Mesendoderm (in vitro differentiated cells): Measurements from ENCODE around the gene RXRA.

Experiments used
- DNase-seq: peaks from one replicate; pipeline ENCODE4 v3.0.0; 2013
- H2AK5ac ChIP-seq: 2 replicates; pipeline ENCODE4 v1.6.1; 2013; ENCODE audit warnings: low read length, inconsistent platforms
- H2BK120ac ChIP-seq: 2 replicates; pipeline ENCODE4 v1.6.1; 2013; ENCODE audit warnings: low read depth, mild to moderate bottlenecking, low read length, moderate library complexity, mixed read lengths
- H2BK15ac ChIP-seq: replicated peaks from 2 replicates; pipeline ENCODE4 v1.6.1; 2013; ENCODE audit warnings: low read depth, mild to moderate bottlenecking, moderate library complexity
- H2BK5ac ChIP-seq: 2 replicates; pipeline ENCODE4 v1.6.1; 2013; ENCODE audit warnings: low read length, inconsistent platforms
- H3K18ac ChIP-seq: 2 replicates; pipeline ENCODE4 v1.6.1; 2013; ENCODE audit warnings: mild to moderate bottlenecking, low read length, mixed read lengths
- H3K23ac ChIP-seq: one replicate; pipeline ENCODE4 v1.6.1; 2013; ENCODE audit warnings: low read length
- H3K27ac ChIP-seq: 2 replicates; pipeline ENCODE4 v1.5.1; 2013; ENCODE audit warnings: low read depth, mild to moderate bottlenecking, inconsistent platforms, low read length, moderate library complexity
- H3K27me3 ChIP-seq: 2 replicates; pipeline ENCODE4 v1.6.1; 2013; ENCODE audit warnings: low read length, control low read depth, mild to moderate bottlenecking, inconsistent platforms; ENCODE audit not compliant: insufficient read depth, poor library complexity
- H3K36me3 ChIP-seq: 2 replicates; pipeline ENCODE4 v1.6.1; 2013; ENCODE audit warnings: low read length, inconsistent platforms; ENCODE audit not compliant: control insufficient read depth, insufficient read depth
- H3K4ac ChIP-seq: one replicate; pipeline ENCODE4 v1.6.1; 2013; ENCODE audit warnings: low read depth, mild to moderate bottlenecking, low read length, moderate library complexity
- H3K4me1 ChIP-seq: 2 replicates; pipeline ENCODE4 v1.6.1; 2013; ENCODE audit warnings: low read depth, low read length, inconsistent platforms; ENCODE audit not compliant: control insufficient read depth
- H3K4me2 ChIP-seq: 2 replicates; pipeline ENCODE4 v1.6.1; 2013; ENCODE audit warnings: low read length
- H3K4me3 ChIP-seq: 2 replicates; pipeline ENCODE4 v1.5.1; 2013; ENCODE audit warnings: mild to moderate bottlenecking, low read length
- H3K56ac ChIP-seq: one replicate; pipeline ENCODE4 v1.6.1; 2013; ENCODE audit warnings: low read length
- H3K79me1 ChIP-seq: 2 replicates; pipeline ENCODE4 v1.6.1; 2013; ENCODE audit warnings: low read length, inconsistent platforms
- H3K79me2 ChIP-seq: 2 replicates; pipeline ENCODE4 v1.6.1; 2013; ENCODE audit warnings: mild to moderate bottlenecking, low read length; ENCODE audit not compliant: control insufficient read depth, insufficient read depth
- H3K9ac ChIP-seq: 2 replicates; pipeline ENCODE4 v1.6.1; 2013; ENCODE audit warnings: low read length, inconsistent platforms
- H4K5ac ChIP-seq: one replicate; pipeline ENCODE4 v1.6.1; 2013; ENCODE audit warnings: low read length
- H4K8ac ChIP-seq: one replicate; pipeline ENCODE4 v1.6.1; 2013; ENCODE audit warnings: low read depth, mild to moderate bottlenecking, control low read depth, low read length, moderate library complexity
- WGBS: extraction: QIAGEN DNeasy Blood & Tissue Kit; methylation state at CpG from one replicate; pipeline ENCODE4 v1.1.7; 2013; ENCODE audit warnings: low lambda C conversion rate, missing lambda C conversion rate; ENCODE audit not compliant: insufficient coverage; ENCODE audit errors: extremely low coverage; 5-methylcytosine and 5-hydroxymethylcytosine counted together

The RXRA gene

GRCh38 chr9:134444038-134444315 lies 117.7 kb downstream of the RXRA start:
- Histone ChIP-seq H4K8ac (no peak overlapping the region), H2BK5ac (no peak overlapping the region), H3K18ac (no peak overlapping the region), H3K27ac (no peak overlapping the region), H3K4me1 (no peaks in the 10 kb centered on the region), H4K5ac (no peak overlapping the region), H2BK120ac (no peak overlapping the region), H3K79me2 (no peaks in the 10 kb centered on the region), H3K23ac (no peak overlapping the region), H3K79me1 (no peaks in the 10 kb centered on the region), H3K4me2 (no peak overlapping the region), H3K36me3 (no peaks in the 10 kb centered on the region), H3K9ac (no peak overlapping the region), H3K4me3 (no peak overlapping the region), H3K56ac (no peak overlapping the region), H3K27me3 (no peaks in the 10 kb centered on the region), H3K4ac (no peak overlapping the region), H2AK5ac (no peak overlapping the region), H2BK15ac (no peak overlapping the region)
- WGBS = no CpG with 5 or more reads among the region's 2 CpGs
- DNase-seq = no peak

- no peak overlapping the region for H2BK5ac ChIP-seq
Observed at GRCh38 chr9:134445000-134445399, 118.7 kb downstream of the RXRA start.

GRCh38 chr9:134449180-134449916 lies 123.1 kb downstream of the RXRA start:
- H4K8ac ChIP-seq = no peak overlapping the region
- no peaks in the 10 kb centered on the region for H3K27me3 ChIP-seq
- H4K5ac ChIP-seq = no peak overlapping the region
- H3K4ac ChIP-seq = no peak overlapping the region
- DNase-seq = peak; percentile 96
- no peak overlapping the region for H3K4me3 ChIP-seq
- no peak overlapping the region for H2BK120ac ChIP-seq
- no peak overlapping the region for H2BK15ac ChIP-seq
- no peak overlapping the region for H3K4me2 ChIP-seq
- H3K18ac ChIP-seq = no peak overlapping the region
- no peak overlapping the region for H3K9ac ChIP-seq
- H3K36me3 ChIP-seq = no peaks in the 10 kb centered on the region
- H3K23ac ChIP-seq = no peak overlapping the region
- H3K4me1 ChIP-seq = no peaks in the 10 kb centered on the region
- H2BK5ac ChIP-seq = no peak overlapping the region
- H2AK5ac ChIP-seq = no peak overlapping the region
- no peaks in the 10 kb centered on the region for H3K79me1 ChIP-seq
- no CpG with 5 or more reads among the region's 10 CpGs for WGBS
- no peaks in the 10 kb centered on the region for H3K79me2 ChIP-seq
- H3K56ac ChIP-seq = no peak overlapping the region
- no peak overlapping the region for H3K27ac ChIP-seq

More at GRCh38 chr9:134445000-134445399, 118.7 kb downstream of the RXRA start:
- no peak overlapping the region for H4K5ac ChIP-seq
- H3K79me1 ChIP-seq = no peaks in the 10 kb centered on the region
- no peak overlapping the region for H3K4me2 ChIP-seq
- H4K8ac ChIP-seq = no peak overlapping the region
- WGBS = no CpG with 5 or more reads among the region's 8 CpGs
- no peak overlapping the region for H3K27ac ChIP-seq
- peak; percentile 28 for DNase-seq
- H3K79me2 ChIP-seq = no peaks in the 10 kb centered on the region
- H2BK120ac ChIP-seq = no peak overlapping the region
- no peak overlapping the region for H2BK15ac ChIP-seq
- H3K27me3 ChIP-seq = no peaks in the 10 kb centered on the region
- H3K18ac ChIP-seq = no peak overlapping the region
- H3K36me3 ChIP-seq = no peaks in the 10 kb centered on the region
- H3K4me3 ChIP-seq = no peak overlapping the region
- no peaks in the 10 kb centered on the region for H3K4me1 ChIP-seq
- H3K4ac ChIP-seq = no peak overlapping the region
- H3K9ac ChIP-seq = no peak overlapping the region
- H3K23ac ChIP-seq = no peak overlapping the region
- H3K56ac ChIP-seq = no peak overlapping the region
- H2AK5ac ChIP-seq = no peak overlapping the region

GRCh38 chr9:134451700-134452458 lies 125.6 kb downstream of the RXRA start:
- H4K5ac ChIP-seq = no peak overlapping the region
- no peak overlapping the region for H3K9ac ChIP-seq
- no peak overlapping the region for H3K56ac ChIP-seq
- H3K4me1 ChIP-seq = no peaks in the 10 kb centered on the region
- H2BK15ac ChIP-seq = no peak overlapping the region
- no peak for DNase-seq
- no peak overlapping the region for H2BK120ac ChIP-seq
- H3K4me3 ChIP-seq = no peak overlapping the region
- WGBS = 100% methylated on average over 1 of the region's 2 CpGs
- H3K79me2 ChIP-seq = no peaks in the 10 kb centered on the region
- no peak overlapping the region for H3K23ac ChIP-seq
- no peaks in the 10 kb centered on the region for H3K27me3 ChIP-seq
- H4K8ac ChIP-seq = no peak overlapping the region
- H3K4me2 ChIP-seq = no peak overlapping the region
- H3K36me3 ChIP-seq = no peaks in the 10 kb centered on the region
- no peak overlapping the region for H3K27ac ChIP-seq
- H2BK5ac ChIP-seq = no peak overlapping the region
- H3K4ac ChIP-seq = no peak overlapping the region
- H3K79me1 ChIP-seq = no peaks in the 10 kb centered on the region
- H3K18ac ChIP-seq = no peak overlapping the region
- H2AK5ac ChIP-seq = no peak overlapping the region

- H2BK15ac ChIP-seq = no peak overlapping the region
- no peak overlapping the region for H4K5ac ChIP-seq
- no peak overlapping the region for H2AK5ac ChIP-seq
- H3K9ac ChIP-seq = no peak overlapping the region
- H3K27ac ChIP-seq = no peak overlapping the region
- no peak overlapping the region for H3K4me3 ChIP-seq
- H3K4me2 ChIP-seq = no peak overlapping the region
- H3K4me1 ChIP-seq = no peaks in the 10 kb centered on the region
- H3K18ac ChIP-seq = no peak overlapping the region
- H2BK5ac ChIP-seq = no peak overlapping the region
- H3K79me2 ChIP-seq = no peaks in the 10 kb centered on the region
- DNase-seq = no peak
- H4K8ac ChIP-seq = no peak overlapping the region
- WGBS = no CpG with 5 or more reads among the region's 4 CpGs
- no peaks in the 10 kb centered on the region for H3K27me3 ChIP-seq
- H2BK120ac ChIP-seq = no peak overlapping the region
- H3K4ac ChIP-seq = no peak overlapping the region
- no peaks in the 10 kb centered on the region for H3K79me1 ChIP-seq
- H3K36me3 ChIP-seq = no peaks in the 10 kb centered on the region
- no peak overlapping the region for H3K23ac ChIP-seq
- no peak overlapping the region for H3K56ac ChIP-seq
Observed at GRCh38 chr9:134452728-134453127, 126.5 kb downstream of the RXRA start.
